SK-N-SH (cell line): Measurements from ENCODE around the gene RFPL3. TPM values are rescaled to one million over a fixed set of nuclear protein-coding genes. Genes with fewer than 3 reads are reported as not detected.

Experiments
- CTCF ChIA-PET: fragments of 300-600, 350-600 bp; formaldehyde crosslinking; extraction: SDS; loops from one replicate; lab custom pipeline; 2021; lab: Yijun Ruan, JAX
- POLR2A ChIA-PET: fragments of 350-600 bp; sonication (Branson Sonifier 250); formaldehyde crosslinking; extraction: SDS; loops from one replicate; lab custom pipeline; 2020; ENCODE audit warnings: antibody characterized with exemption, inconsistent platforms; lab: Yijun Ruan, JAX
- DNase-seq: peaks from one replicate; pipeline ENCODE4 v3.0.0; 2012
- H2AFZ ChIP-seq: fragments of 200-600 bp; sonication (generic); 2 replicates; pipeline ENCODE4 v1.8.1; 2016; ENCODE audit warnings: antibody characterized with exemption, mild to moderate bottlenecking, low read depth
- H3F3A ChIP-seq: fragments of 200-600 bp; sonication (generic); replicated peaks from 2 replicates; pipeline ENCODE3; 2016; ENCODE audit warnings: antibody characterized with exemption, mild to moderate bottlenecking; ENCODE audit not compliant: insufficient read depth
- H3K27ac ChIP-seq, 2 experiments: fragments of 200-500 bp in 1 of 2; fragments of 200-600 bp in 1 of 2; sonication (Bioruptor generic) in 1 of 2; sonication (generic), shearing (Covaris generic) in 1 of 2; 2 replicates each; pipeline versions ENCODE4 v1.5.1 to v1.6.1; 2014 to 2016; ENCODE audit warnings: low read depth in 2 of 2, inconsistent platforms in 1 of 2, low read length in 1 of 2, mild to moderate bottlenecking in 1 of 2, mixed read lengths in 1 of 2
- H3K27me3 ChIP-seq: fragments of 200-600 bp; sonication (generic), shearing (Covaris generic); 2 replicates; pipeline ENCODE4 v1.6.1; 2016; ENCODE audit warnings: mixed run types; ENCODE audit not compliant: insufficient read depth
- H3K36me3 ChIP-seq, 2 experiments: fragments of 200-500 bp in 1 of 2; fragments of 200-600 bp in 1 of 2; sonication (Bioruptor generic) in 1 of 2; sonication (generic) in 1 of 2; replicated peaks in 1 of 2; 2 replicates each; pipeline versions ENCODE3 to v1.5.1; 2014 to 2016; ENCODE audit warnings: low read length in 1 of 2, mild to moderate bottlenecking in 1 of 2; ENCODE audit not compliant: insufficient read depth in 2 of 2, control insufficient read depth in 1 of 2
- H3K4me1 ChIP-seq, 2 experiments: fragments of 200-500 bp in 1 of 2; fragments of 200-600 bp in 1 of 2; sonication (Bioruptor generic) in 1 of 2; sonication (generic), shearing (Covaris generic) in 1 of 2; 2 replicates each; pipeline versions ENCODE4 v1.5.1 to v1.6.1; 2014 to 2016; ENCODE audit warnings: low read depth in 1 of 2, low read length in 1 of 2, mixed run types in 1 of 2; ENCODE audit not compliant: insufficient read depth in 2 of 2, control insufficient read depth in 1 of 2
- H3K4me2 ChIP-seq: fragments of 200-600 bp; sonication (generic), shearing (Covaris generic); 2 replicates; pipeline ENCODE4 v1.6.1; 2017; ENCODE audit warnings: mixed run types
- H3K4me3 ChIP-seq, 2 experiments: fragments of 200-500 bp in 1 of 2; fragments of 200-600 bp in 1 of 2; sonication (Bioruptor generic) in 1 of 2; sonication (generic), shearing (Covaris generic) in 1 of 2; 2 replicates each; pipeline versions ENCODE4 v1.5.1 to v1.8.1; 2014 to 2016; ENCODE audit warnings: low read depth in 2 of 2, inconsistent platforms in 1 of 2, low read length in 1 of 2, mild to moderate bottlenecking in 1 of 2, mixed read lengths in 1 of 2, moderate library complexity in 1 of 2
- H3K79me2 ChIP-seq: fragments of 200-600 bp; sonication (generic); 2 replicates; pipeline ENCODE4 v1.8.1; 2017; ENCODE audit warnings: mild to moderate bottlenecking; ENCODE audit not compliant: insufficient read depth
- H3K9ac ChIP-seq: fragments of 200-600 bp; sonication (generic); 2 replicates; pipeline ENCODE4 v1.6.1; 2017; ENCODE audit warnings: mixed run types
- H3K9me2 ChIP-seq: fragments of 200-600 bp; sonication (generic); 2 replicates; pipeline ENCODE4 v1.6.1; 2017; ENCODE audit warnings: mixed run types
- H3K9me3 ChIP-seq: fragments of 200-600 bp; sonication (generic); 2 replicates; pipeline ENCODE4 v1.6.1; 2017; ENCODE audit warnings: mixed run types, mild to moderate bottlenecking, moderate library complexity
- H4K20me1 ChIP-seq: fragments of 200-600 bp; sonication (generic); 2 replicates; pipeline ENCODE4 v1.6.1; 2017; ENCODE audit warnings: mild to moderate bottlenecking, mixed run types; ENCODE audit not compliant: insufficient read depth
- EP300 ChIP-seq, 2 experiments: IDR thresholded peaks; 2 replicates each; pipeline versions ENCODE4 v1.4.0 to v1.6.1; 2012; ENCODE audit warnings: borderline replicate concordance in 1 of 2, low read depth in 1 of 2, low read length in 1 of 2
- FOSL2 ChIP-seq: IDR thresholded peaks from 2 replicates; pipeline ENCODE4 v1.4.0; 2012; ENCODE audit warnings: low read depth, mild to moderate bottlenecking, moderate library complexity, borderline replicate concordance
- GATA2 ChIP-seq: sonication (generic); formaldehyde crosslinking; IDR thresholded peaks from 2 replicates; pipeline ENCODE4 v1.5.0; 2020; ENCODE audit warnings: mild to moderate bottlenecking, missing genetic modification reagents
- NFIC ChIP-seq: IDR thresholded peaks from 2 replicates; pipeline ENCODE4 v1.4.0; 2012; ENCODE audit warnings: borderline replicate concordance
- RXRA ChIP-seq: IDR thresholded peaks from 2 replicates; pipeline ENCODE4 v1.4.0; 2012; ENCODE audit warnings: low read depth, mild to moderate bottlenecking, borderline replicate concordance
- SIN3A ChIP-seq: IDR thresholded peaks from 2 replicates; pipeline ENCODE4 v1.6.1; 2012; ENCODE audit warnings: low read depth, mild to moderate bottlenecking, low read length, moderate library complexity, borderline replicate concordance
- WGBS: methylation state at CpG from one replicate; pipeline ENCODE4 v1.1.6; 2017; ENCODE audit warnings: low lambda C conversion rate; 5-methylcytosine and 5-hydroxymethylcytosine counted together
- polyA plus RNA-seq, 3 experiments: library from polyadenylated mRNA; depleted of rRNA; stranded (reverse); fragments of >200 nt; gene quantifications; 2 replicates each; pipeline ENCODE4 v1.2.3, GENCODE V29; 2012
- TF ChIP-seq, protein P1 (sequence below): IDR thresholded peaks from 2 replicates; pipeline ENCODE4; 2012
- TF ChIP-seq, protein P2 (sequence below): fragments of 150-350 bp; IDR thresholded peaks from 2 replicates; pipeline ENCODE4 v1.6.1; 2016; ENCODE audit warnings: mild to moderate bottlenecking, low read depth, low read length

Gene RFPL3
- polyA plus RNA-seq, 1 of the 3 experiments (the other 2 are of a cell fraction) = not detected

DNA sequence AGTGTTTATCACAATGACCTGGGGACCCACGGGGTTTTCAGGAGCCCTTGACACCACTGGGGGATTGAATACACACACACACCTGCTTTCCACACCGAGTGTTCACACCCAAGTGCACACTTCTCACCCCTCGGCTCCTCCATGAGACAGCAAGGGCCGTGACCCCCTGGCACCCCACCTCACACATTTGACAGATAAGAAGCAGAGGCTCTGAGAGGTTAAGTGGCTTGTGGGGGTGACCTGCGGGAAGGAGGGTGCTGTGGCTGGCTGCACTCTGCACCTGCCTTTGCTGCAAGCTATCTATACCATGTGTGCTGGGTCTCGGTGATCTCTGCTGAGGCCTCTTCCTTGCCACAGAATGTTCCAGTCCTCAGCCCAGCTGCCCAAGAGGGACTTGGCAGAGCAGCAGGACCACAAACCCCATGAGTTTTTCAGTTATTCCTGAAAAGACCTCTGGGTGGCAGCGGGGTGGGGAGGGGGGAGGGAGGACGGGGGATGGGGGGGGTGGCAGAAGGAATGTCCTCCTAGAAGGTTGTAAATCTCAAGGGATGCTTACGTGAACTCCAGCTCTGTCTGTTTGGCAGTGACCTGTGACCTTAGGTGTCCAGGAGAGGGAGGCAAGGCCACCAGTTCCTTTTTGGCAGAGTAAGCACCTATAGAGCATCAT lies 47.9 kb upstream of the RFPL3 start:
- no peak overlapping the region for H3K4me3 ChIP-seq
- H3K9me3 ChIP-seq = no peaks in the 10 kb centered on the region
- no peaks in the 10 kb centered on the region for H3K9me2 ChIP-seq
- no peak overlapping the region for H3K27ac ChIP-seq
- no peaks in the 10 kb centered on the region for H3K27me3 ChIP-seq
- no peaks in the 10 kb centered on the region for H3K79me2 ChIP-seq
- no peaks in the 10 kb centered on the region for H3K4me1 ChIP-seq
- ChIA-PET POLR2A (no interaction called here), CTCF (interaction anchor here (0.9 to 2.2 kb wide), 3 partner anchors 21 to 206 kb away, joined by 3 to 7 read pairs (median 3); no protein-coding TSS in a partner anchor)
- no peak overlapping the region for H3K4me2 ChIP-seq
- H3K9ac ChIP-seq = no peak overlapping the region
- peak; percentile 52 for DNase-seq
- no peak for TF ChIP-seq NFIC
- no peaks in the 10 kb centered on the region for H3K36me3 ChIP-seq
- H3F3A ChIP-seq = no peaks in the 10 kb centered on the region
- WGBS = 43% methylated on average over 8 of the region's 9 CpGs
- no peak overlapping the region for H2AFZ ChIP-seq
- H4K20me1 ChIP-seq = no peaks in the 10 kb centered on the region

DNA sequence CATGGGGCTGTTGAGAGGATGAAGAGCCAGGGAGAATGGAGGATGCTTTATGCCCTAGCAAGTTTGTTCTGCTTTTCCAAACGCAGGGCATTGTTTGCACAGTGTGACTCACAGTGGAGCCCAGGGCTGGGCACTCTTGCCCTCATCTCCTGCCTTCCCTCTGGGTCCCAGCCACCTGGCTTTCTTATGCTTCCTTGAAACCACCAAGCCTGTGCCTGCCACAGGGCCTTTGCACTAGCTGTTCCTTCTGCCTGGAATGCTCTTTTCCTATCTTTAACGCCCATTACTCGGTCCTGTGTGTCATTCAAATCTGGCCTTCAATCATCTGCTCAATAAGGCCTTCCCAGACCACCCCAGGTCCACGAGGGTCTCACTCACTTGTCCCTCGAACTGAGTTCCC lies 46.9 kb upstream of the RFPL3 start:
- Histone ChIP-seq H3K4me2 (no peak overlapping the region), H3F3A (no peaks in the 10 kb centered on the region), H3K27me3 (no peaks in the 10 kb centered on the region), H3K36me3 (no peaks in the 10 kb centered on the region), H4K20me1 (no peaks in the 10 kb centered on the region), H3K79me2 (no peaks in the 10 kb centered on the region), H3K4me1 (no peaks in the 10 kb centered on the region), H2AFZ (no peak overlapping the region), H3K9me2 (no peaks in the 10 kb centered on the region)
- CTCF ChIA-PET = interaction anchor here (1.0 kb wide), 1 partner anchor 207 kb away, joined by 3 read pairs; no protein-coding TSS in a partner anchor
- DNase-seq = no peak
- no peak for TF ChIP-seq EP300 (IDR thresholded peaks at IDR 0.05; ENCODE audit: borderline replicate concordance in 1 of 2, low read depth in 1 of 2, low read length in 1 of 2)
- TF ChIP-seq, protein P1, sequence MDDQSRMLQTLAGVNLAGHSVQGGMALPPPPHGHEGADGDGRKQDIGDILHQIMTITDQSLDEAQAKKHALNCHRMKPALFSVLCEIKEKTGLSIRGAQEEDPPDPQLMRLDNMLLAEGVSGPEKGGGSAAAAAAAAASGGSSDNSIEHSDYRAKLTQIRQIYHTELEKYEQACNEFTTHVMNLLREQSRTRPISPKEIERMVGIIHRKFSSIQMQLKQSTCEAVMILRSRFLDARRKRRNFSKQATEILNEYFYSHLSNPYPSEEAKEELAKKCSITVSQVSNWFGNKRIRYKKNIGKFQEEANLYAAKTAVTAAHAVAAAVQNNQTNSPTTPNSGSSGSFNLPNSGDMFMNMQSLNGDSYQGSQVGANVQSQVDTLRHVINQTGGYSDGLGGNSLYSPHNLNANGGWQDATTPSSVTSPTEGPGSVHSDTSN = no peak
- no peak for TF ChIP-seq FOSL2
- TF ChIP-seq GATA2 (CRISPR knock-in tag) = no peak
- TF ChIP-seq SIN3A = no peak
- TF ChIP-seq, protein P2, sequence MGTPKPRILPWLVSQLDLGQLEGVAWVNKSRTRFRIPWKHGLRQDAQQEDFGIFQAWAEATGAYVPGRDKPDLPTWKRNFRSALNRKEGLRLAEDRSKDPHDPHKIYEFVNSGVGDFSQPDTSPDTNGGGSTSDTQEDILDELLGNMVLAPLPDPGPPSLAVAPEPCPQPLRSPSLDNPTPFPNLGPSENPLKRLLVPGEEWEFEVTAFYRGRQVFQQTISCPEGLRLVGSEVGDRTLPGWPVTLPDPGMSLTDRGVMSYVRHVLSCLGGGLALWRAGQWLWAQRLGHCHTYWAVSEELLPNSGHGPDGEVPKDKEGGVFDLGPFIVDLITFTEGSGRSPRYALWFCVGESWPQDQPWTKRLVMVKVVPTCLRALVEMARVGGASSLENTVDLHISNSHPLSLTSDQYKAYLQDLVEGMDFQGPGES = no peak
- TF ChIP-seq RXRA = no peak
- TF ChIP-seq, all 33 proteins: peak for 0
- H3K27ac ChIP-seq = no peak overlapping the region
- H3K9me3 ChIP-seq = no peaks in the 10 kb centered on the region
- H3K9ac ChIP-seq = no peak overlapping the region
- POLR2A ChIA-PET = no interaction called here
- no peak overlapping the region for H3K4me3 ChIP-seq
- 38% methylated on average over 5 of the region's 5 CpGs for WGBS
